SH-SY5Y (cell line): ENCODE data around the gene ANLN.

Experiments
- GATA2 ChIP-seq: IDR thresholded peaks from 2 replicates; pipeline ENCODE4 v1.6.1; 2011; ENCODE audit warnings: mild to moderate bottlenecking, low read depth, low read length
- GATA3 ChIP-seq: IDR thresholded peaks from 2 replicates; pipeline ENCODE4 v1.6.1; 2011; ENCODE audit warnings: low read depth, mild to moderate bottlenecking, low read length, moderate library complexity

DNA sequence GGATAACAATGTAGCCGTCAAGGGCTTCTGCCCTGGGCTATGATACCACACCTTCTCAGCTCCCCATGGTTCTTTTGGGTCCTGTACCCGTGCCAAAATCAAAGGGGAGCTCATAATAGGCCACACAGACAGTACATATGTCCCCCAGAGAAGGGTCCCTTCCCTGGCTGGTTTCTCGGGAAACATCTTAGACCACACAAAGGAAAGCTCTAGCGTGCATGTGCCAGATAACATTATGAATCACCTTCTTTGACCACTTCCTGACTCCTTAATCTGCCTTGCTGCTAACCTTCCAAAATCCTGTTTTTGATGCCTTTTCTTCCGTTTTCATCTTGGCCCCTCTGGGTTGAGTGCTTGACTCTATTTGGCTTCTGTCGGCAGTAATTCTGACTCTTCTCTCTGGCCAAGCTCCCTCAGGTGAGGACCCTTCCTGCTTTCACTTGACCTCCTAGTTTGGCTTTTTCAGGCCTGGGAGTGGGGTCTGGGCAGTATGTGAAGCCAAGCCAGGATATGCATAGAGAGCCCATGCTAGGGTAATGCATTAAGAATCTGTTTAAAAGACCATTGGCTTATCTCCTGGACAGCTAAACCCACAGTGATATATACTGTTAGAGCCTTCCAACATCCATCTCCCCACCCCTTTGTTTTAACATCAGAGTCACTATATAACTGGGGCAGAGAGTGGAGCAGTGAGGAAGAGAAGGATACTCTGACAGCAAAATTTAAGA is 84.8 kb downstream of the ANLN start:
- TF ChIP-seq GATA3 (no peak), GATA2 (no peak)
